DOHH2 (cell line): ENCODE measurements around the gene ZBTB7B.

Source experiments
- H3F3A ChIP-seq: fragments of 200-600 bp; sonication (generic), shearing (Covaris generic); 2 replicates; pipeline ENCODE4 v1.6.0; 2016; ENCODE audit warnings: antibody characterized with exemption, mild to moderate bottlenecking; ENCODE audit not compliant: control insufficient read depth, insufficient read depth
- H3K27ac ChIP-seq: fragments of 200-600 bp; sonication (generic); 2 replicates; pipeline ENCODE4 v1.5.1; 2014; ENCODE audit warnings: low read depth, mild to moderate bottlenecking, low read length, moderate library complexity
- H3K27me3 ChIP-seq: fragments of 200-600 bp; sonication (generic); 2 replicates; pipeline ENCODE4 v1.6.1; 2014; ENCODE audit warnings: mild to moderate bottlenecking, low read length, mixed read lengths; ENCODE audit not compliant: control insufficient read depth
- H3K36me3 ChIP-seq: fragments of 200-600 bp; sonication (generic); 2 replicates; pipeline ENCODE4 v1.6.1; 2014; ENCODE audit warnings: mild to moderate bottlenecking, low read length, moderate library complexity, mixed read lengths; ENCODE audit not compliant: control insufficient read depth
- H3K4me1 ChIP-seq: fragments of 200-600 bp; sonication (generic); 2 replicates; pipeline ENCODE4 v1.6.1; 2014; ENCODE audit warnings: mild to moderate bottlenecking, low read length, mixed read lengths; ENCODE audit not compliant: control insufficient read depth
- H3K4me2 ChIP-seq: fragments of 200-600 bp; sonication (generic); 2 replicates; pipeline ENCODE4 v1.6.0; 2014; ENCODE audit warnings: mild to moderate bottlenecking, low read length, moderate library complexity
- H3K4me3 ChIP-seq: fragments of 200-600 bp; sonication (generic); 2 replicates; pipeline ENCODE4 v1.5.1; 2014; ENCODE audit warnings: mild to moderate bottlenecking, low read length, mixed read lengths
- H3K79me2 ChIP-seq: fragments of 200-600 bp; sonication (generic); 2 replicates; pipeline ENCODE4 v1.6.1; 2014; ENCODE audit warnings: mild to moderate bottlenecking, low read length, mixed read lengths; ENCODE audit not compliant: control insufficient read depth
- H3K9me2 ChIP-seq: fragments of 200-600 bp; sonication (generic); replicated peaks from 2 replicates; pipeline ENCODE4 v1.6.1; 2014; ENCODE audit warnings: mild to moderate bottlenecking, low read length, mixed read lengths; ENCODE audit not compliant: control insufficient read depth
- H3K9me3 ChIP-seq: fragments of 200-600 bp; sonication (generic); 2 replicates; pipeline ENCODE4 v1.6.1; 2014; ENCODE audit warnings: antibody characterized with exemption, low read length, mixed read lengths; ENCODE audit not compliant: control insufficient read depth, insufficient read depth
- H4K20me1 ChIP-seq: fragments of 200-600 bp; sonication (generic); 2 replicates; pipeline ENCODE4 v1.6.0; 2014; ENCODE audit warnings: low read depth, mild to moderate bottlenecking, antibody characterized with exemption, low read length, moderate library complexity; ENCODE audit not compliant: control insufficient read depth, insufficient read depth
- CTCF ChIP-seq: fragments of 200-600 bp; sonication (generic); IDR thresholded peaks from one replicate; pipeline ENCODE4 v1.5.1; 2014; ENCODE audit warnings: antibody characterized with exemption, mild to moderate bottlenecking, low read depth, low read length; ENCODE audit not compliant: poor library complexity, severe bottlenecking
- EZH2phosphoT487 ChIP-seq: fragments of 200-600 bp; sonication (generic); IDR thresholded peaks from 2 replicates; pipeline ENCODE4 v1.6.1; 2017; ENCODE audit warnings: borderline replicate concordance, mild to moderate bottlenecking, antibody characterized with exemption, low read length, moderate library complexity, mixed read lengths

Gene ZBTB7B

GRCh38 chr1:155033524-155033923 is 30.9 kb downstream of the ZBTB7B start, which contains the start of the genes DCST1 and DCST2:
TSS of gene DCST1 (plus strand) at chr1:155033824. CDS start at chr1:155034037, 213 bp downstream.
TSS of gene DCST2 (minus strand) at chr1:155033781. CDS start at chr1:155033701, 80 bp downstream.
- no peak within 1 kb of the TSS for H3K27ac ChIP-seq
- H3K36me3 ChIP-seq = no peaks in the 10 kb centered on the region
- TF ChIP-seq CTCF = no peak
- no peak for TF ChIP-seq EZH2phosphoT487
- H3K4me3 ChIP-seq = no peak within 1 kb of the TSS
- H3K79me2 ChIP-seq = no peaks in the 10 kb centered on the region
- H3K27me3 ChIP-seq = peaks cover 23% of the 10 kb centered on the region
- H3K9me3 ChIP-seq = no peaks in the 10 kb centered on the region
- H3K4me2 ChIP-seq = no peak within 1 kb of the TSS
- no peaks in the 10 kb centered on the region for H3F3A ChIP-seq
- H4K20me1 ChIP-seq = no peaks in the 10 kb centered on the region
- no peaks in the 10 kb centered on the region for H3K9me2 ChIP-seq
- H3K4me1 ChIP-seq = no peaks in the 10 kb centered on the region

- TF ChIP-seq EZH2phosphoT487 = no peak
- no peak for TF ChIP-seq CTCF
- Histone ChIP-seq H3K27me3 (peaks cover 28% of the 10 kb centered on the region), H4K20me1 (no peaks in the 10 kb centered on the region), H3K4me1 (no peaks in the 10 kb centered on the region), H3K36me3 (no peaks in the 10 kb centered on the region), H3K27ac (no peak overlapping the region), H3F3A (no peaks in the 10 kb centered on the region), H3K9me2 (no peaks in the 10 kb centered on the region), H3K9me3 (no peaks in the 10 kb centered on the region), H3K4me3 (no peak overlapping the region), H3K79me2 (no peaks in the 10 kb centered on the region), H3K4me2 (no peak overlapping the region)
These were observed 32.0 kb downstream of the ZBTB7B start for GRCh38 chr1:155034318-155035208.

GRCh38 chr1:155035936-155036335 is 33.3 kb downstream of the ZBTB7B start:
- Histone ChIP-seq H3K9me3 (no peaks in the 10 kb centered on the region), H3K9me2 (no peaks in the 10 kb centered on the region), H3K79me2 (no peaks in the 10 kb centered on the region), H3K4me3 (no peak overlapping the region), H4K20me1 (no peaks in the 10 kb centered on the region), H3K27ac (no peak overlapping the region), H3K27me3 (peaks cover 31% of the 10 kb centered on the region), H3F3A (no peaks in the 10 kb centered on the region), H3K4me1 (no peaks in the 10 kb centered on the region), H3K4me2 (no peak overlapping the region), H3K36me3 (no peaks in the 10 kb centered on the region)
- TF ChIP-seq CTCF = no peak
- TF ChIP-seq EZH2phosphoT487 = no peak
